ENCODE data around the gene DPP10. TPM values are rescaled to one million over a fixed set of nuclear protein-coding genes. Genes with fewer than 3 reads are reported as not detected.

The DPP10 gene
- total and polyA plus RNA-seq, 2 of the 13 experiments (the other 11 are each of a cell fraction or from before 2014, with no cell fraction given): 0.95 to 1.7 TPM

GRCh38 chr2:114550895-114551793 lies 108.7 kb downstream of the DPP10 start (continued):
- peak; percentile 32 for TF ChIP-seq PAXIP1 (CRISPR knock-in tag; conservative IDR thresholded peaks at IDR 0.05)
- no peak for TF ChIP-seq NONO (IDR thresholded peaks at IDR 0.05)
- no peak for TF ChIP-seq NONO (CRISPR knock-in tag; conservative IDR thresholded peaks at IDR 0.05)
- no peak for TF ChIP-seq DMAP1 (CRISPR knock-in tag; IDR thresholded peaks at IDR 0.05)
- 0 out of 2 replicates have a peak, but pooled peaks have one; percentile 30 for TF ChIP-seq ZMYM4 (CRISPR knock-in tag; IDR thresholded peaks at IDR 0.05)
- 0 out of 2 replicates have a peak, but pooled peaks have one; percentile 47 for TF ChIP-seq ZNF691 (CRISPR knock-in tag; IDR thresholded peaks at IDR 0.05; ENCODE audit: borderline replicate concordance, low read depth)
- peak; percentile 91 for TF ChIP-seq RAD21 (CRISPR knock-in tag; IDR thresholded peaks at IDR 0.05)
- no peak for TF ChIP-seq ZNF124 (CRISPR knock-in tag; IDR thresholded peaks at IDR 0.05)
- no peak for TF ChIP-seq ZBTB40 (IDR thresholded peaks at IDR 0.05)
- TF ChIP-seq ZBTB40 (CRISPR knock-in tag; IDR thresholded peaks at IDR 0.05): no peak
- TF ChIP-seq PRDM10 (CRISPR knock-in tag; IDR thresholded peaks at IDR 0.05; ENCODE audit: low read depth): no peak

Measured in HepG2 (cell line).